Right cardiac atrium (tissue), 5 donors: ENCODE results near the gene STXBP4. TPM values are rescaled to one million over a fixed set of nuclear protein-coding genes. Genes with fewer than 3 reads are reported as not detected.

Experiments
- ATAC-seq, 2 donors: fragments of 200-7000 bp; cut with Tn5 transposase; one replicate each; pipeline versions ENCODE4 v1.8.0 to v1.9.1; 2020; ENCODE audit warnings: moderate library complexity in 2 of 2, mild to moderate bottlenecking in 1 of 2
- DNase-seq, 3 donors: peaks; one replicate each; pipeline ENCODE4 v3.0.0-alpha.2; 2020
- H3K27ac ChIP-seq: one replicate; pipeline ENCODE4 v1.5.1; 2013; ENCODE audit warnings: mild to moderate bottlenecking, low read length, control low read depth, moderate library complexity
- H3K27me3 ChIP-seq: one replicate; pipeline ENCODE4 v1.6.1; 2013; ENCODE audit not compliant: control insufficient read depth, insufficient read depth
- H3K4me1 ChIP-seq: one replicate; pipeline ENCODE4 v1.6.1; 2013; ENCODE audit warnings: low read length; ENCODE audit not compliant: control insufficient read depth, insufficient read depth
- H3K4me3 ChIP-seq: one replicate; pipeline ENCODE4 v1.5.1; 2013; ENCODE audit warnings: low read length, control low read depth
- H3K9me3 ChIP-seq: one replicate; pipeline ENCODE4 v1.6.1; 2013; ENCODE audit warnings: low read length; ENCODE audit not compliant: control insufficient read depth
- WGBS: extraction: QIAGEN DNeasy Blood & Tissue Kit; methylation state at CpG from one replicate; pipeline ENCODE4 v1.1.7; 2013; 5-methylcytosine and 5-hydroxymethylcytosine counted together
- intact Hi-C, 4 donors: fragments of 100-400 bp; cut with DNase I; formaldehyde crosslinking; loops; one replicate each; pipeline versions ENCODE4 v1.11.0 to v1.14.0; 2022 to 2023
- polyA plus RNA-seq: library from polyadenylated mRNA; stranded (reverse); fragments of 200-250 nt; gene quantifications from one replicate; pipeline ENCODE4 v1.2.3, GENCODE V29; 2013
- total RNA-seq, 4 donors: library from RNA; stranded (reverse); fragmentation: NEBNext Ultra II Directional; extraction: Animal tissue kit (Norgen Biotek cat#: 25700); gene quantifications; one replicate each; pipeline ENCODE4 v1.2.1, GENCODE V29; 2021
- donor health status: healthy with polysubstance abuse.
- donor health status: DM: no; HTN: yes; CAD: no.
- donor health status: DM: no; HTN: no; CAD: no.
- donor health status: DM: no; HTN: yes; CAD: no; lungs with severe emphysema.
- donor health status: DM: yes; HTN: yes; CAD: no.

The STXBP4 gene
- total and polyA plus RNA-seq, 5 donors, result 2.6 to 10.8 (median 9.4) TPM

GRCh38 chr17:54971147-54971546, 2.6 kb downstream of the STXBP4 start:
- Histone ChIP-seq H3K4me3 (no peak overlapping the region), H3K27me3 (no peaks in the 10 kb centered on the region), H3K27ac (no peak overlapping the region), H3K9me3 (no peaks in the 10 kb centered on the region), H3K4me1 (peaks cover 2% of the 10 kb centered on the region)
- DNase-seq (no peak), ATAC-seq (no peak)
- intact Hi-C loops, result no loop called here

- H3K27me3 ChIP-seq, result no peaks in the 10 kb centered on the region
- H3K9me3 ChIP-seq, result no peaks in the 10 kb centered on the region
- no peak for DNase-seq
- intact Hi-C loops, result no loop called here
- H3K4me1 ChIP-seq, result peaks cover 2% of the 10 kb centered on the region
- 92% methylated on average over 3 of the region's 3 CpGs for WGBS
- no peak overlapping the region for H3K4me3 ChIP-seq
- H3K27ac ChIP-seq, result no peak overlapping the region
- no peak for ATAC-seq
These were observed 3.3 kb downstream of the STXBP4 start for GRCh38 chr17:54971901-54972300.

- Histone ChIP-seq H3K4me1 (peaks cover 2% of the 10 kb centered on the region), H3K27ac (no peak overlapping the region), H3K9me3 (no peaks in the 10 kb centered on the region), H3K27me3 (no peaks in the 10 kb centered on the region), H3K4me3 (no peak overlapping the region)
- 78% methylated on average over 3 of the region's 3 CpGs for WGBS
- intact Hi-C loops, result no loop called here
- DNase-seq (no peak), ATAC-seq (no peak)
These were observed 4.0 kb downstream of the STXBP4 start for GRCh38 chr17:54972406-54973138.

- H3K9me3 ChIP-seq, result no peaks in the 10 kb centered on the region
- no peak for DNase-seq
- H3K4me1 ChIP-seq, result peaks cover 2% of the 10 kb centered on the region
- no peak overlapping the region for H3K27ac ChIP-seq
- intact Hi-C loops, result no loop called here
- 82% methylated on average over 3 of the region's 3 CpGs for WGBS
- ATAC-seq, result no peak
- no peak overlapping the region for H3K4me3 ChIP-seq
- no peaks in the 10 kb centered on the region for H3K27me3 ChIP-seq
These were observed 6.2 kb downstream of the STXBP4 start for GRCh38 chr17:54974759-54975158.

GRCh38 chr17:54976316-54976715, 7.8 kb downstream of the STXBP4 start:
- DNase-seq (no peak), ATAC-seq (no peak)
- Histone ChIP-seq H3K4me3 (no peak overlapping the region), H3K9me3 (no peaks in the 10 kb centered on the region), H3K27ac (no peak overlapping the region), H3K4me1 (peaks cover 2% of the 10 kb centered on the region), H3K27me3 (no peaks in the 10 kb centered on the region)
- intact Hi-C loops, result no loop called here
- 96% methylated on average over 3 of the region's 3 CpGs for WGBS

GRCh38 chr17:54977744-54978143, 9.2 kb downstream of the STXBP4 start:
- no peaks in the 10 kb centered on the region for H3K27me3 ChIP-seq
- DNase-seq (no peak), ATAC-seq (no peak)
- H3K27ac ChIP-seq, result no peak overlapping the region
- peaks cover 2% of the 10 kb centered on the region for H3K4me1 ChIP-seq
- 92% methylated on average over 2 of the region's 2 CpGs for WGBS
- no peaks in the 10 kb centered on the region for H3K9me3 ChIP-seq
- H3K4me3 ChIP-seq, result no peak overlapping the region
- intact Hi-C loops, result no loop called here

GRCh38 chr17:54979657-54980056, 11.1 kb downstream of the STXBP4 start:
- Histone ChIP-seq H3K4me1 (peaks cover 4% of the 10 kb centered on the region), H3K27me3 (no peaks in the 10 kb centered on the region), H3K9me3 (no peaks in the 10 kb centered on the region), H3K27ac (no peak overlapping the region), H3K4me3 (no peak overlapping the region)
- intact Hi-C loops, result no loop called here
- ATAC-seq, result no peak
- DNase-seq, result no peak

- no peak for ATAC-seq
- intact Hi-C loops, result no loop called here
These were observed 11.8 kb downstream of the STXBP4 start for GRCh38 chr17:54980375-54980774.

GRCh38 chr17:54982399-54982798, 13.8 kb downstream of the STXBP4 start:
- DNase-seq, result no peak
- H3K4me3 ChIP-seq, result no peak overlapping the region
- no peak overlapping the region for H3K27ac ChIP-seq
- intact Hi-C loops, result no loop called here
- H3K4me1 ChIP-seq, result peaks cover 2% of the 10 kb centered on the region
- ATAC-seq, result no peak
- H3K27me3 ChIP-seq, result no peaks in the 10 kb centered on the region
- no peaks in the 10 kb centered on the region for H3K9me3 ChIP-seq

More at GRCh38 chr17:54980375-54980774, 11.8 kb downstream of the STXBP4 start:
- WGBS, result 94% methylated on average over 3 of the region's 3 CpGs
- no peaks in the 10 kb centered on the region for H3K9me3 ChIP-seq
- H3K27ac ChIP-seq, result no peak overlapping the region
- no peaks in the 10 kb centered on the region for H3K27me3 ChIP-seq
- H3K4me1 ChIP-seq, result peaks cover 2% of the 10 kb centered on the region
- no peak overlapping the region for H3K4me3 ChIP-seq
- no peak for DNase-seq

- no peak for ATAC-seq
- intact Hi-C loops, result no loop called here
- H3K27ac ChIP-seq, result no peak overlapping the region
These were observed 14.7 kb downstream of the STXBP4 start for GRCh38 chr17:54983260-54983659.

GRCh38 chr17:54985476-54985875, 16.9 kb downstream of the STXBP4 start:
- Histone ChIP-seq H3K27me3 (no peaks in the 10 kb centered on the region), H3K4me3 (no peak overlapping the region), H3K9me3 (no peaks in the 10 kb centered on the region), H3K4me1 (peaks cover 2% of the 10 kb centered on the region), H3K27ac (no peak overlapping the region)
- ATAC-seq (no peak), DNase-seq (no peak)
- 83% methylated on average over 1 of the region's 1 CpG for WGBS
- intact Hi-C loops, result no loop called here

More at GRCh38 chr17:54983260-54983659, 14.7 kb downstream of the STXBP4 start:
- Histone ChIP-seq H3K4me3 (no peak overlapping the region), H3K9me3 (no peaks in the 10 kb centered on the region), H3K27me3 (no peaks in the 10 kb centered on the region), H3K4me1 (peaks cover 2% of the 10 kb centered on the region)
- DNase-seq, result no peak

- H3K4me1 ChIP-seq, result no peaks in the 10 kb centered on the region
- no peaks in the 10 kb centered on the region for H3K27me3 ChIP-seq
- intact Hi-C loops, result loop anchor here in 3 of 4 donors (5.0 to 10.0 kb wide), 3 partner anchors 357 to 525 kb away; partner anchors contain the start of gene SMIM36 (in 2 of the 3)
- WGBS, result 95% methylated on average over 4 of the region's 4 CpGs
- no peaks in the 10 kb centered on the region for H3K9me3 ChIP-seq
- ATAC-seq (no peak), DNase-seq (no peak)
- H3K4me3 ChIP-seq, result no peak overlapping the region
- no peak overlapping the region for H3K27ac ChIP-seq
These were observed 21.6 kb downstream of the STXBP4 start for GRCh38 chr17:54990118-54990517.
